A549 (cell line): ENCODE data around the gene SPAG6.

Experiments used
- ATOH8 ChIP-seq: fragments of 250-450 bp; sonication (Bioruptor Pico); IDR thresholded peaks from 2 replicates; pipeline ENCODE4 v1.5.0; 2020; ENCODE audit warnings: low read depth, mild to moderate bottlenecking, moderate library complexity
- JUNB ChIP-seq: fragments of >200 bp; sonication (Bioruptor Twin); formaldehyde crosslinking; IDR thresholded peaks from 2 replicates; pipeline ENCODE4 v1.6.1; 2016
- NR3C1 ChIP-seq: fragments of >200 bp; sonication (Bioruptor Twin); formaldehyde crosslinking; IDR thresholded peaks from 3 replicates; pipeline ENCODE4 v1.6.1; 2017
- PBX3 ChIP-seq: IDR thresholded peaks from 2 replicates; pipeline ENCODE4 v1.6.1; 2012
- POLR2A ChIP-seq: IDR thresholded peaks from 2 replicates; pipeline ENCODE4 v1.6.1; 2012; ENCODE audit warnings: mild to moderate bottlenecking, low read length
- SMC3 ChIP-seq: fragments of >200 bp; sonication (Bioruptor Twin); formaldehyde crosslinking; IDR thresholded peaks from 3 replicates; pipeline ENCODE4 v1.6.1; 2018; ENCODE audit warnings: inconsistent platforms

- no peak for TF ChIP-seq ATOH8 (CRISPR knock-in tag)
- no peak for TF ChIP-seq POLR2A
- no peak for TF ChIP-seq SMC3
- no peak for TF ChIP-seq NR3C1
- no peak for TF ChIP-seq PBX3
- no peak for TF ChIP-seq JUNB
Measured at GRCh38 chr10:22414146-22414545, 68.8 kb downstream of the SPAG6 start.
